Gastrocnemius medialis (tissue), 4 donors: Measurements from ENCODE around the gene THTPA.

Source experiments
- POLR2A ChIP-seq, 2 donors: fragments of 450-650 bp; IDR thresholded peaks; one replicate each; pipeline ENCODE4 v1.6.1; 2017; ENCODE audit warnings: antibody characterized with exemption in 2 of 2, mild to moderate bottlenecking in 2 of 2, moderate library complexity in 2 of 2
- TF ChIP-seq, protein P1 (sequence below), 5 experiments: fragments of 450-650 bp in 3 of 5; fragments of 200-600 bp in 2 of 5; sonication (generic) in 2 of 5; IDR thresholded peaks in 4 of 5; conservative IDR thresholded peaks in 1 of 5; 1 replicate in 4 of 5; 2 replicates in 1 of 5; pipeline ENCODE4 v1.5.1; 2016 to 2019; ENCODE audit warnings: antibody characterized with exemption in 5 of 5, mild to moderate bottlenecking in 3 of 5, moderate library complexity in 3 of 5

DNA sequence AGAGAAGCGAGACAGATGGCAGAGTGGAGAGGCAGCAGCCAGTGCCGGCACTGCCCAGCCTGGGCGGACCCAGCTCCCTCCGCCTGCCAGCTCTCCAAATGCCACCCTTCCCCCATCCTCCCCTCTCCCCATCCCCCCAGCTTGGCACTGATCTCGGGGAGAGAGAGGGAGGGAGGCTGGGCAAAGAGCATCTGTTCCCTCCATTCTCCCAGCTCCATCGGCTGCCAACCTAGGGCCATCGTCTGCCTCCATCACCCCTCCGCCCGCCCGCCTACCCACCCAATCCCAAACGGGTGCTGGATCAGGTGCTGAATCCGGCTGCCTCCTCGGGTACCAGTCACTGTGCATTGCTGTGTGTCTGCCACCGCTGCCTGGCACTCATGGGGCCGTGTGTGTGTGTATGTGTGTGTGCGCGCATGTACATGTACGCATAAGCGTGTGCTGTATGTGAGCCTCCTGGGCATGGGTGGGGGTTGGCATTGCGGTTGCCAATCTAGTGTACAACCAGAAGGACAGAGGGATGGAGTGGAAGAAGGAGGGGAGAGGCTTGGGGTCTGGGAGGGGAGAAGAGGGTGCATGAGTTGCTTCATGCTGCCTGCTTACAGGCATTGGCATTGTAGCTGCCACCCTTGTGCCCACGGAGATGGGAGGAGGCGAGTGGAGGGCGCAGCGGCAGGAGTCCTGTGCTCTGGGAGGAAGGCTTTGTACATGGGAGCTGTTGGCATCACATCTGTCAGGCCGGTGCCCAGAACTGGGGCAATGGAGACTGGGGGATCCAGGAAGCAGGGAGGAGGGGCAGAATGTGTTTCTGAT, 42.9 kb upstream of the THTPA start:
- TF ChIP-seq, protein P1, sequence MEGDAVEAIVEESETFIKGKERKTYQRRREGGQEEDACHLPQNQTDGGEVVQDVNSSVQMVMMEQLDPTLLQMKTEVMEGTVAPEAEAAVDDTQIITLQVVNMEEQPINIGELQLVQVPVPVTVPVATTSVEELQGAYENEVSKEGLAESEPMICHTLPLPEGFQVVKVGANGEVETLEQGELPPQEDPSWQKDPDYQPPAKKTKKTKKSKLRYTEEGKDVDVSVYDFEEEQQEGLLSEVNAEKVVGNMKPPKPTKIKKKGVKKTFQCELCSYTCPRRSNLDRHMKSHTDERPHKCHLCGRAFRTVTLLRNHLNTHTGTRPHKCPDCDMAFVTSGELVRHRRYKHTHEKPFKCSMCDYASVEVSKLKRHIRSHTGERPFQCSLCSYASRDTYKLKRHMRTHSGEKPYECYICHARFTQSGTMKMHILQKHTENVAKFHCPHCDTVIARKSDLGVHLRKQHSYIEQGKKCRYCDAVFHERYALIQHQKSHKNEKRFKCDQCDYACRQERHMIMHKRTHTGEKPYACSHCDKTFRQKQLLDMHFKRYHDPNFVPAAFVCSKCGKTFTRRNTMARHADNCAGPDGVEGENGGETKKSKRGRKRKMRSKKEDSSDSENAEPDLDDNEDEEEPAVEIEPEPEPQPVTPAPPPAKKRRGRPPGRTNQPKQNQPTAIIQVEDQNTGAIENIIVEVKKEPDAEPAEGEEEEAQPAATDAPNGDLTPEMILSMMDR (IDR thresholded peaks at IDR 0.05 in 4 of 5, conservative IDR thresholded peaks at IDR 0.05 in 1 of 5), result no peak
- TF ChIP-seq POLR2A (IDR thresholded peaks at IDR 0.05), result no peak
